ENCODE results near the gene TSPAN9.

- TF ChIP-seq BHLHE40 (IDR thresholded peaks at IDR 0.05; ENCODE audit: low read depth, low read length) (no peak), MAZ (IDR thresholded peaks at IDR 0.05; ENCODE audit: borderline replicate concordance, low read depth, low read length) (no peak), CTCF (conservative IDR thresholded peaks at IDR 0.05; ENCODE audit: low read depth, low read length) (no peak), POLR2A (IDR thresholded peaks at IDR 0.05; ENCODE audit: low read depth, low read length) (no peak), SMC3 (IDR thresholded peaks at IDR 0.05; ENCODE audit: low read depth, low read length) (no peak), FOS (IDR thresholded peaks at IDR 0.05; ENCODE audit: low read depth, low read length) (no peak)
Measured at GRCh38 chr12:3075315-3075714, 1.9 kb upstream of the TSPAN9 start.
